ENCODE results near the gene AJM1.

DNA sequence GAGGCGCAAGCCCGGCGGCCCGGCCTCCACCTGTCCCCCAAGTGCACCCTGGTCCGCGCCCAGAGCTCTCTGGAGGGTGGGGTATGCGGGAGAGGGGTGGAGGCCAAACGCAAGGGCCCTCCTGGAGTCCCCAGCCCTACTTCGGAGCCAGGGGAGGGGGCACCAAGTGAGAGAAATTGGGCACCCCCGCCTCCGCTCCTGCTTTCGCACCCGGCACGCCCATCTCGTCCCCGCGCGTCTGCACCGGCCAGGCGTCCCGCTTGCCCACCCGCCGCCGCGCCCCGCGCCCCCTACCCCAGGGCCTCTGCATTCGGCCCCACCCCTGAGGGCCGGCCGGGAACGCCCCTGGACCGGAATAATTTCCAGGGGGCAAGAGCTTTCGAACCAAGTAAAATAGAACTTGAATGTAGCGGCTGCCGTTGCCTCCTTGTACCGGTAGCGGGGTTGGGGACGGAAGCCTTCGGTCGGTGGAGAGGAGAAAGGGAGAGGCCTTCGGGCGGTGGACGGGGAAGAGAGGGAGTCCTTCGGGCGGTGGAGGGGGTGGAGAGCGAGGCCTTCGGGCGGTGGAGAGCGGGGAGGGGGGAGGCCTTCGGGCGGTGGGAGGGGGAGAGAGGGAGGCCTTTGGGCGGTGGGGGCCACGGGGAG, 6.2 kb downstream of the AJM1 start:
- TF ChIP-seq POLR2A (IDR thresholded peaks at IDR 0.05; ENCODE audit: low read depth, low read length) (no peak), POLR2AphosphoS5 (IDR thresholded peaks at IDR 0.05; ENCODE audit: low read depth, low read length) (no peak), TAF1 (IDR thresholded peaks at IDR 0.05; ENCODE audit: borderline replicate concordance, low read depth, low read length) (no peak)
